ENCODE results near the gene ZMYND8. TPM values are rescaled to one million over a fixed set of nuclear protein-coding genes. Genes with fewer than 3 reads are reported as not detected.

Gene ZMYND8
- total RNA-seq, 1 donor from 2014 or later, result 86.0 TPM

DNA sequence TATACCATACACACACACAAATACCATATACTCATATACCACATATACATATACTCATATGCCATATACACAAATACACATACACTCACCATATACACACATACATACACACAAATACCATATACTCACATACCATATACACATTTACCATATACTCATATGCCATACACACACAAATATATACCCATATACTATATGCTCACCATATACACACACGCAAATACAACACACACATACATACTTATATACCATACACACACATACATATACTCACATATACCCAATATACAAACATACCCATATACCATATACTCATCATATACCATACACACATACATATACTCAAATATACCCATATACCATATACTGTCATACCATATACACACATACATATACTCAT is 99.2 kb downstream of the ZMYND8 start:
- H3K4me3 Mint-ChIP-seq, result no peak overlapping the region

DNA sequence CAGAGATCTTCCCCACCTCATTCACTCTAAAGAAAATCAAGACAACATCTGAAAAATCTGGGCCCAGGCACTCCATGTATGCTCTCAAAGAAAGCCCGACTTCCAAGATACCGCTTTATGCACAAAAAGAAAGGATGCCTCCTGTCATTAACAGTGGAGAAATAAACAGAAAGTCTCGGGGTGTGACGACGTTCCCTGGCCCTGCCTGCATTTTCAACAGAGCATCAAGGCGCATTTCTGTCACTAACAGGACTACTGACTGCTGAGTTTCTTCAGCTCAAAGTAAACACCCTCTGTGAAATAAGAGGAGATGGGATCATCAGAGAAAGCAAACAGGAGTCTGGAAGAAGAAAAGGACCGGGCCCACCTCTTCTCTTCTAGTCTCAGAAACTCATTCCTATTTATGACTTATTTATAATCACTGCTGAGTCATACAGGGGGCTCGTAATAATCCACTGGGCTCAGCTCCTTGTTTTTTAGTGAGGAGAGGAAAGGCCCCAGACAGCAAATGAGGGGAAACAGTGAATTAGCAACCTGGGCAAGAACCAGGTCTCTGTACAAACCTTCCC is 99.7 kb downstream of the ZMYND8 start:
- DNase-seq (ENCODE audit: low read depth, low spot score), result no peak
- Mint-ChIP-seq H3K36me3 (ENCODE audit: low read depth) (peaks cover 28% of the 10 kb centered on the region), H3K9me3 (no peaks in the 10 kb centered on the region), H3K27me3 (ENCODE audit: low read depth) (no peaks in the 10 kb centered on the region), H3K4me1 (peaks cover 18% of the 10 kb centered on the region), H3K27ac (ENCODE audit: unreplicated experiment) (no peak overlapping the region), H3K4me3 (no peak overlapping the region)
- TF ChIP-seq, protein P1, sequence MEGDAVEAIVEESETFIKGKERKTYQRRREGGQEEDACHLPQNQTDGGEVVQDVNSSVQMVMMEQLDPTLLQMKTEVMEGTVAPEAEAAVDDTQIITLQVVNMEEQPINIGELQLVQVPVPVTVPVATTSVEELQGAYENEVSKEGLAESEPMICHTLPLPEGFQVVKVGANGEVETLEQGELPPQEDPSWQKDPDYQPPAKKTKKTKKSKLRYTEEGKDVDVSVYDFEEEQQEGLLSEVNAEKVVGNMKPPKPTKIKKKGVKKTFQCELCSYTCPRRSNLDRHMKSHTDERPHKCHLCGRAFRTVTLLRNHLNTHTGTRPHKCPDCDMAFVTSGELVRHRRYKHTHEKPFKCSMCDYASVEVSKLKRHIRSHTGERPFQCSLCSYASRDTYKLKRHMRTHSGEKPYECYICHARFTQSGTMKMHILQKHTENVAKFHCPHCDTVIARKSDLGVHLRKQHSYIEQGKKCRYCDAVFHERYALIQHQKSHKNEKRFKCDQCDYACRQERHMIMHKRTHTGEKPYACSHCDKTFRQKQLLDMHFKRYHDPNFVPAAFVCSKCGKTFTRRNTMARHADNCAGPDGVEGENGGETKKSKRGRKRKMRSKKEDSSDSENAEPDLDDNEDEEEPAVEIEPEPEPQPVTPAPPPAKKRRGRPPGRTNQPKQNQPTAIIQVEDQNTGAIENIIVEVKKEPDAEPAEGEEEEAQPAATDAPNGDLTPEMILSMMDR (conservative IDR thresholded peaks at IDR 0.05), result no peak

More for the DNA sequence above, 99.2 kb downstream of the ZMYND8 start:
- H3K27me3 Mint-ChIP-seq (ENCODE audit: low read depth), result no peaks in the 10 kb centered on the region
- no peak overlapping the region for H3K27ac Mint-ChIP-seq (ENCODE audit: unreplicated experiment)
- TF ChIP-seq, protein P1 (conservative IDR thresholded peaks at IDR 0.05), result no peak
- peaks cover 18% of the 10 kb centered on the region for H3K4me1 Mint-ChIP-seq
- peaks cover 30% of the 10 kb centered on the region for H3K36me3 Mint-ChIP-seq (ENCODE audit: low read depth)
- no peaks in the 10 kb centered on the region for H3K9me3 Mint-ChIP-seq
- DNase-seq (ENCODE audit: low read depth, low spot score), result no peak

DNA sequence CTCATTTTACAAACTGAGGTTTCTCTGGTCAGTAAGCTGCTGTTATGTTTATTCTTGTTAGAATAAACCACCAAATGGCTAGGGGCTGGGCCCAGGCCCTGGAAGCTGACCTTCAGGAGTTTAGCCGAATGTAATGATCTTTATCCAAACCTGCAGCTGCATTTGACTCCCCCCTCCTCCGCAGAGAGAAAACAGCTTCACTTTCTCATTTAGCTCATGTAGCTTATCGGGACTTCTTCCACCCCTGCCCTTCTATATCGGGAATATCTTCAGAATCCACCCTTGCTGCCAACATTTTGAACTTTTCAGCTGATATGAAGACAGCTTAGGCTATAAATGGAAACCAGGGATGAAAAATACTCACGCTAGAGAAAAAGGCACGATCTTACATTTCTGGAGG is 102.6 kb downstream of the ZMYND8 start:
- DNase-seq (ENCODE audit: low read depth, low spot score), result no peak
- Mint-ChIP-seq H3K4me3 (no peak overlapping the region), H3K27me3 (ENCODE audit: low read depth) (no peaks in the 10 kb centered on the region), H3K9me3 (no peaks in the 10 kb centered on the region), H3K4me1 (peaks cover 5% of the 10 kb centered on the region), H3K27ac (ENCODE audit: unreplicated experiment) (no peak overlapping the region), H3K36me3 (ENCODE audit: low read depth) (peaks cover 23% of the 10 kb centered on the region)
- TF ChIP-seq, protein P1 (conservative IDR thresholded peaks at IDR 0.05), result no peak

DNA sequence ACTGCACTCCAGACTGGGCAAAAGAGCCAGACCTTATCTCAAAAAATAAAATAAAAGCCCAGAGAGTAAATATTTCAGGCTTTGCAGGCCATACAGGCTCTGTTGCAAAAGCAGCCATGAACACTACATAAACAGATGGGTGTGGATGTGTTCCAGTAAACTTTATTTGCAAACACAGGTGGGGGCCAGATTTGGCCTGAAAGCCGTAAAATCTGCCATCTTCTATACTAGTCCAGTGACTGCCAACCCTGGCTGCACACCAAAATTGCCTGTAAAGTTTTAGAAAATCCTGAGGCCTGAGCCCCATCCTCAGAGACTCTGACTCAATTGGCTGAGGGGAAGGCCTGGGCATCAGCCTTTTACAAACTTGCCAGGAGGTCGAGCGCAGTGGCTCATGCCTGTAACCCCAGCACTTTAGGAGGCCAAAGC is 103.6 kb downstream of the ZMYND8 start:
- H3K36me3 Mint-ChIP-seq (ENCODE audit: low read depth), result peaks cover 24% of the 10 kb centered on the region
- H3K27ac Mint-ChIP-seq (ENCODE audit: unreplicated experiment), result no peak overlapping the region

DNA sequence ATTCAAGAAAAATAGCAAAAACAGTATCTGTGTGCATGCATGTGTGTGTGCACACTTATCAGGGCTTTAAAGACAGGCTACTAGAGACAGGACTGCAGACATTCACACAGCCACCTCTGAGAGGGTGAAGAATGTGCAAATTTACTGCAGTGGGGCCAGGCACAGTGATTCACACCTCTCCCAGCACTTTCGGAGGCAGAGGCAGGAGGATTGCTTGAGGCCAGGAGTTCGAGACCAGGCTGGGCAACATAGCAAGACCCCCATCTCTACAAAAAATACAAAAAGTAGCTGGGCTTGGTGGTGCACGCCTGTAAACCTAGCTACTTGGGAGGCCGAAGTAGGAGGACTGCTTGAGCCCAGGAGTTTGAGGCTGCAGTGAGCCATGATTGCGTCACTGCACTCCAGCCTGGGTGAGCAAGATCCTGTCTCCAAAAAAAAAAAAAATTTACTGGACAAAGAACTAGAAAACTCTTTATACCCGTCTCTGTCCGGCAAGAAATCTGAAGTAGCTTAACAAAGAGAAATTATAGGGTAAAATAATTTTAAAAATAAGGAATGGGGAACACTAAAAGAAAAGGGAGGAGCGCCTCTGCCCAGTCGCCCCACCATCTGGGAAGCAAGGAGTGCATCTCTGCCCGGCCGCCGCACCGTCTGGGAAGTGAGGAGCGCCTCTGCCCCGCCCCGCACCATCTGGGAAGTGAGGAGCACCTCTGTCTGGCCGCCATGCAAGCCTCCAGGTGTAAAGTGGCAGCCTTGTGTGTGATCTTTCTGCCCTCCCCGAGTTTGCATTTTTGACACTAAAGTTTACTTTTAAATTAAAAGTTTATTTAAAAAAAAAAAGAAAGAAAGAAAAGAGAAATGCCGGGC is 105.1 kb downstream of the ZMYND8 start:
- DNase-seq (ENCODE audit: low read depth, low spot score), result no peak
- Mint-ChIP-seq H3K4me1 (no peaks in the 10 kb centered on the region), H3K27ac (ENCODE audit: unreplicated experiment) (no peak overlapping the region), H3K4me3 (no peak overlapping the region), H3K36me3 (ENCODE audit: low read depth) (peaks cover 20% of the 10 kb centered on the region), H3K9me3 (no peaks in the 10 kb centered on the region), H3K27me3 (ENCODE audit: low read depth) (no peaks in the 10 kb centered on the region)
- TF ChIP-seq, protein P1 (conservative IDR thresholded peaks at IDR 0.05), result no peak

More for the DNA sequence above, 103.6 kb downstream of the ZMYND8 start:
- H3K9me3 Mint-ChIP-seq, result no peaks in the 10 kb centered on the region
- H3K4me3 Mint-ChIP-seq, result no peak overlapping the region
- H3K27me3 Mint-ChIP-seq (ENCODE audit: low read depth), result no peaks in the 10 kb centered on the region
- DNase-seq (ENCODE audit: low read depth, low spot score), result no peak
- no peaks in the 10 kb centered on the region for H3K4me1 Mint-ChIP-seq
- TF ChIP-seq, protein P1 (conservative IDR thresholded peaks at IDR 0.05), result no peak

Measured in neural crest cell (in vitro differentiated cells).